Stromal cell of bone marrow (primary cell): Measurements from ENCODE around the gene LCP2.
A peak's percentile ranks its signal among the peaks of the same experiment; 100 is the strongest.

ENCODE experiments used
- DNase-seq: peaks from one replicate; pipeline ENCODE4 v3.0.0-alpha.2; 2012; ENCODE audit warnings: low read depth

The LCP2 gene

DNA sequence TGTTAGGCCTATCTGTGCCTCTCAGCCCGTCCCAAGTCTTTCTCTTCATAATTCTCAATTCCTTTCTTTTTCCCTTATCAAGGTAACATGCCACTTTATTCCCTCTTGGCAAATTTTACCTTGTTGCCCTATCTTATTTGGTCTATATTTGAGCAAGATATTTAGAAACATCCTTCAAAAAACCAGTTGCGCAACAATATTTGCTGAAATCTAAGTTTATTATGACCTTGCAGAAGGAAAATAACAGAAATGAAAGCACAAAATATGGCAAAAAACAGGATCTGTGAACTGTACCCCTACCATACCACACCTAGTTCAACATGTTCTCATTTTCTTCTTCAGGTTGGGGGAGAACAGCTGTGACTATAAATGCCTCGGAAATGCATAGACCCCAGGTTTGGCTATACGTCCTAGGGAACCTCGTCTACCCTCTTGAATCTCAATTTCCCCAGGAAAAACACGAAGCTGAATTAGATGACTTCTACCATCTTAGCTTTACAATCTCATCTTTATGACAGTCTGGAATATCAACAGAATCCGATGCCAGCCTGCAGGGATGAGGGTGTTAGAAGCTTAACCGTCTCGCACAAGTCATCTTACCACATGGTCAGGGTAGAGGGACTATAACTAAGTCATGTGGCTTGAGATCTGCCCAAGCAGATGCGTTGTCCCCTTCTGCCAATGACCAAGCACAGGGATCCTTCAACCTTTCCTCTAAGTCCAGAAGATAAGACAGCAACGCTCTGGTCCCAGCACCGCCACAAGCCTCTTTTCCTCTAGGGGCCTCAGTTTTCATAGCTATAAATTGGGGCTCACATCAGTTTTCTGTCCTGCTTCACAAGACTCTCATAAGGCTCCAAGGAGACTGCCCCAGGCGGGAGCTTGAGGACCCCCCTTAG, 1.3 kb downstream of the LCP2 start:
- no peak for DNase-seq

DNA sequence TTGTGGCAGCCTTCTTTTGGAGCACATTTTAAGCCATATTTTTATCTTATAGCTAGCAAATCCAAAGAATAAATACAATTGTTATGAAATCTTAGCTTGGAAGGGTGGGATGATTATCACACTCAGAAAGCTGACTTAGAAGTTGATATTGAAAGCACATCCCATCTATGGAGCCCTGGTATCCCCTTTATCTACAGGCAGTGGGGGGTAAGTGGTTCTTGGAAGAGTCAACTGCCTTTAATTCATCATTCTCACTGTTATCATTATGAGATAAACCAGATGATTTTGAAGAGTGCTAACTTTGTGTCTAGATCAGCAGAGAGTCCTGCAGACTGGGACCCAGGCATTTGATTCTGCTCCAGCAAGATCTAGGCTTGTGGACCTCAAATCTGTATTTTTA, 3.0 kb downstream of the LCP2 start:
- DNase-seq = no peak

DNA sequence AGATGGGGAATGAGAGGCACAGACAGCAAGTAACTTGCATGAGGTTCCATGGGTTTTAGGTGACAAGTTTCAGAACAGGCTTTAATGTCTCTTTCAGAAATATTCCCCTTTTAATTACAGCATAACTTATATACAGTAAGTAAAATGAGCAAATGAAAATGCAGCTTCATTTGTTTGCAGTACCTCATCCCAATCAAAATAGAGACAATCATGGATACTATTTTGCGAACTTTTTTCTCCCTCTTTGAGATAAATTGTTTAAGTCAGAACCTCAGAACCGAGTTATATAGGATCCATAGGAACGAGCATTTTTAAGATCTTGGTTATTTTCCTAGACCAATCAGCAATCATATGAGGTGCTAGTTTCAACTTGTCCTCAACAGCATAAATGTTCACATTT, 3.5 kb downstream of the LCP2 start:
- no peak for DNase-seq

DNA sequence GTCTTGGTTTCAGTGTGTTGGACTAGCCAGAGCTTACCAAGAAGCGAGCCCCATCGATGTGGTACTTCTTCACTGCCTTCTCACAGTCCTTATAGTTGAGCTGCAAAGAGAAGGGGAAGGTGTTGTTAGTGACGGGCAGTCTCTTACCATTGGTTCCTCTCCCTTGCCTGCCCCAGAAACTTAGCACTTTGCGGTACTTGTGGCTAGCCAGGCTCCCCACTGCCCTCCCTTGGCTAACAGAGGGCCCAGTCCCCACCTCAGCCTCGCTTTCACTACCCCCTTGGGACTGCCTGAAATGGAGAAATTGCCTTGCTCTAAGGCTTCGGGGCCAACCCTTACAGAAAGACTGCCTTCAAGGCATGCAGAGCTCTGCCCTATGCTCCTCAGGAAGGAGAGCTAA, 4.3 kb downstream of the LCP2 start:
- DNase-seq = no peak

DNA sequence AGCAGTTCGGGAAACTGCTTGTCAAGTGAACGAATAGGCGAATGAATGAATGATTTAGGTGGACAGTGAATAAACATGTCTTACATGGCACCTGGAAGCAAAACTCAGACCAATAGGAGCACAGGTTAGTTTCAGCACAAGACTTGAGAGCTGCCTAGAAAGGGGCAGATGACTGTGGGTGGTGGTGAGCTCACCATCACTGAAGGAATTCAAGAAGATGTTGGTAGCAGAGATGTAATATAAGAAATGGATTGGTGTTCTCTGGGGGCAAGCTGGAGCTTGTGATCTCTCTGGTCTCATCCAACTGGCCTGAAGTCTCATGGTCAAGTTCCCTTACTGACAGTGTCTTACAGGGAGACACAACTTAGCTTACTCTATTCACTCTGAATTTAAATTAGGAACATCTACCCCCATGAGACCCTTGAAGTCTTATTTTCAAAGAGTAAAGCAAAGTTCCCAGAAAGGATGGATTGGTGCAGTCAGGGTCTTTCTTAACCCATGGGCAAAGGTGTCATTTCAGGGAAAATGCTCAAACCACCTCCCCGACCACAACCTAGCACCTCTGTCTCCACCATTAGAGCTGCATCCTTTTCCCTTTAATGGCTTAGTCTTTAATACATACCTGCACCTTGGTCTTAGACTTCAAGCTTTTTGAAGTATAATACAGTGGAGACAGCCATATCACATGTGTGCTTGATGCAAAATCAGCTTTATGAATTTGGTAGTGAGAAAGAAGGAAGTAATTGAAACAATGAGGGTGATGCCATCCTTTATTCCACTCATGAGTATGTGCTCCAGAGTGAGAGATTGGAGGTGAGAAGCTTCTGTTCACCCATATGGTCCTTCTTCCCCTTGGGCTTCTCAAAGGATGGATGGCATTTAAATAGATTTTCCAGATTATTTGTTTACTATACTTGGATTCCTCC, 5.1 kb downstream of the LCP2 start:
- DNase-seq = no peak

DNA sequence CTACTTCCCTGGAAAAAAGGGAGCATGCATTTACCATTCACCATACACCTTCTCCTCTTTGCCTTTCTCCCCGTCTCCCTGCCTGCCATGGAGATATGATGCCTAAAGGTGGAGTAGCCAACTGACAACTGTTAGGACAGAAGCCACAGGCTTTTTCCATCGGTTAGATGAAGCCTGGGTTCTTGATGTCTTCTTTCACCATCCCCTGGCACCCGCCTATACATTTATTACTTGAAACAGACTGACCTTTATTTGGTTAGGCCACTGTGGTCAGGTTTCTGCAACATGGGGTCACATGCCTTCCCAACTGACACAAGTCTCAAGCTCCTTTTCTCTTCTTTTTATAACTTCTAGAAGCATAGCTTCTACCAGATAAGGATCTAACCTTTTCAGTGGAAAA, 7.1 kb downstream of the LCP2 start:
- DNase-seq = no peak

DNA sequence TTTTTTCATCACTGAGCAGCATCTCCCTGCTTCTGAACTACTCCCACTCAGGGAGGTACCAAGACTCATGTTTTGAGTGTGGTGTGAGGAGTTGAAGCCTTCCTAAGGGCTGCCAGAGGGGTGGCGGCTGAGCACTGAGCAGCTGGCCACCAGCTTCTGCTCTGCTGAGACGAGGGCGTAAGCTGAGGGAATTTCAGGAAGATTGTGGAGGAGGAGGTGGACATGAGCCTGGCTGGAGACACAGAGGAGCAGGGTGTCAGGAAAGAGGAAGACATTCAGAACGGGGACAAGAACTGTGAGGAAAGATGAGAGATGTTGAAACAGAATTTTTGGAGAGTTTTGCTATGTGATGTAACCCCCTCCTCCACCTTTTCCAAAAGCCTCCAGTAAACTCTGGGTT, 7.8 kb downstream of the LCP2 start:
- DNase-seq = no peak

DNA sequence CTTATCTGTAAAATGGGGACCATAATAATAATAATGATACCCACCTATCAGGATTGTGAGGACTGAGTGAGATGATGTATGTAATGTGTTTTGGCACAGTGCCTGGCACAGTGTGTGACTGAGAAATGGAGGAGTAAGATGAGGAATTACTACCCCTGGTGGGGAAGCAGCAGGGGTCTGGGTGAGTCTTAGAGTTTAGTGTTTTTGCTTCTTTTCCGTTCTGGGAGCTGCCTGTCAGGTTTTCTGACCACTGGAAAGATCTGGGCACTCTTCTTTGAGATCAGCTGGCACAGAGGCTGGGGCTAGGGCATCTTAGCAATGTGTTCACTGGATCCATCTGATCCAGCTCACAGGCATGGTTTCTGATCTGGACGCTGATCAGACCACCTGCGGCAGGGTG, 8.5 kb downstream of the LCP2 start:
- DNase-seq = no peak

DNA sequence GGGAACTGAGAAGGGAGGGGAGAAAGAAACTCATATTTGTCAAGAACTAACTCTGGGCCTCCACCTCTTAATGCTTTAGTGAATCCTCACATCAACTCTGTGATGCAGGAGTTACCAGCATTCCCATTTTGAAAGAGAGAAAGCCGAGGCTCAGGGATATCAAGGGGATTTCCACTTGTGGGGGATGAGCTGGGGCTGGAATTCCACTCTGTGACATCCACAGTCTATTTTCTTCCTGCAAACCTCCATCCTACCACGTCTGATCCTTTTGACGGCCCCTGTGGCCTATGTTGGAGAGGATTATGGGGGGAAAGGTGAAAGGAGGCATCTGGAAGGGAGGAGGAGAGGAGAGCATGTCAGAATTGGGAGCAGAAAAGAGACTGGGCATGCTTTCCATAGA, 9.0 kb downstream of the LCP2 start:
- no peak for DNase-seq

DNA sequence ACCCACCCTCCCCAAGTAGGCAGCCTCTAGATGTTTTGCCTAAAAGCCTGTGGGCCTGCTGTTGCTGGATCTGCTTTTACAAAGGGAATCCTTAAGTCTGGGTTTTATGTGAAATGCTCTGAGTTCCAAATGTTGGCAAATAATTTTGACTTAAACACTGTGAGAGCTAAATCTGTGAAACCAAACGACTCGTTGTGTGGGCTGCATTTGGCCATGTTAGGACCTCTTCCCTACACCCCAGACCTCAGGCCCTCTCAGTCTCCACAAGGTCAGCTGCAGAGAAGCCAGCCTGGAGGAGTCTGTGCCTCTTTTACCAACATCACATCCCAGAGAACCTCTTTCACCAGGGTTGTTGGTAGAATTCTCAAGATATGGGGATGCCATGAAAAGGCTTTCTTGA, 9.4 kb downstream of the LCP2 start:
- DNase-seq = no peak

DNA sequence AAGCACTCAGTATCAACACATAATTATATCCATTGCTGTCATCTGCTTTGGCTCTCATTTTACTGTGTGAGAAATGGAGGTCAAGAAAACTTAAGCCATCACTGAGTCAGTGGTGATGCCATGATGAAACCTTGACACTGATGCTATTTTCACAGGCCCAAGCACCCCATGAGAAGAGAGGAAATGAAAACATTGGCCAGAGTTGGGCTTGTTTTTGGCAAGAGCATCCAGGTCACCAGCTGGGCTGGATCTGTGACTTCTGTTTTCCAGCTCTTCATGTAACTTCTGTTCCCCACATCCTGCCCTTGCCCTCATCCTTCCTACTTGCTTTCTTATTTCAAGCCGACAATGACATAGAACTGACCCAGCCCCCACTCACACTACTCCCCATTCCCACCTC, 10.0 kb downstream of the LCP2 start:
- peak; percentile 41 for DNase-seq

DNA sequence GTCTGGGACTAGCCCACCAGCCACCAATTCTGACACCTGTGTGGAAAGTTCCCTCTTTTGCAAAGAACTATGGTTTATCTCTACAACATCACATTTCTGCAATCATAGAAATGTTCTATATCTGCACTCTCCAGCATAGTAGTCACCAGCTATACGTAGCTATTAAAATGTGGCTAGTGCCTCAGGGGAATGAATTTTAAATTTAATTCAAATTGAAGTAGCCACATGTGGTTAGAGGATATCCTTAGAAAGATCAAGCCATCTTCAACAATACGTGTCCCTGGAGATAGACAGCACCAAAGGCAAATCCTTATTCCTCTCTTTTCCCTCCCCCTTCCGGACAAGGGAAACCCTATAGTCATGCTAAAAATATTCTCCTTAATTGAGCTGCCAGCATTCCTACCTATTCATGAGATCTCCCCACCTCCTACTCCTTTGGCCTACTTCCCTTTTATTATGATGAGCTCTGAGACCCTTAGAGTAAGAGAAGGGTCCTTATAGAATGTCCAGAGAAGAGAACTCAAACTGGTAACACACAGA, 11.1 kb downstream of the LCP2 start:
- no peak for DNase-seq

DNA sequence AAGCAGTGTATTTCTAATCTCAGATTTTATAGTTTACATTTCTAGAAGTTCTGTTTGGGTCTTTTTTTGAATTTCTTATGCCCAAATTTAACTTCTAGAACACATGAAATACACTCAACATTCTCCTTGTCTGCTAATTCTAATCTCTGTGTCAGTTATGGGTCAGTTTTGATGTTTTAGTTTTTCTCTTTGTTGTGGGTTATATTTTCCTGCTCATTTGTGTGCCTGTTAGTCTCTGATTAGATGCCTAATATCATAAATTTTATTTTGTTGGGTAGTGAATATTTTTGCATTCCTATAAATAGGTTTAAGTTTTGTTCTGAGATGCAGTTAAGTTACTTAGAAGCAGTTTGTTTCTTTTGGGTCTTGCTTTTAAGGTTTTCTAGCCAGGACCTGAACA, 12.4 kb downstream of the LCP2 start:
- DNase-seq = no peak

DNA sequence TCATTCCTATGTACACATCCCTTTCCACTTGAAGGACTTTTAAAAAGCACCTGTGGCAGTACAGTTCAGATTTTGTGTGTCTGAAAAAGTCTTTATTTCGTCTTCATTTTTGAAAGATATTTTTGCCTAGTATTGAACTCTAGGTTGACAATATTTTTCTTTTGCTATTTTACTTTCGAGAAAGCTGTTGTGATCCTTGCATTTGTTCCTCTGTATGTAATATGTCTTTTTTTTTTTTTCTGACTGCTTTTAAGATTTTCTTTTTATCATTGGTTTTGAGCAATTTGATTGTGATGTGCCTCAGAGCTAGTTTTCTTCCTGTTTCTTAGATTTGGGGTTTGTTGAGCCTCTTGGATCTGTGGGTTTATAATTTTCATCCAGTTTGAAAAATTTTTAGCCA, 13.3 kb downstream of the LCP2 start:
- DNase-seq = no peak

DNA sequence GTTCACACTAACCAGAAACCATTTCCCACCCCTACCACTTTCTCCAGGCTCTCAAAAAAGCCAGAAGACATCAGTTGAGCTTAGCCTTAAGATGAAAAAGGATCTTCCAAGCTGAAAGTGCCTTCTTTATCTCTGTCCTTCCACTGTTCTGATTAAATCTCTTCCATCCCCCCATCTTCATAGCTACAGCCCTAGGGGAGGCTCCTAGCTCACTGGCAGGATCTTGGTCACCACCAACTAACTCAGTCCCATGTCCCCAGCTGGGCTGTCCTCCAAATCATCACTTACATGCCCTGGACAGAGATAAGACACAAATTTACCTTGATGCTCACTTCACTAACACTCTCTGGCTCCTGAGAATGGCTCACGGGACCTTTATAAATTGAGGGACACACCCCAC, 14.3 kb downstream of the LCP2 start:
- DNase-seq = no peak

DNA sequence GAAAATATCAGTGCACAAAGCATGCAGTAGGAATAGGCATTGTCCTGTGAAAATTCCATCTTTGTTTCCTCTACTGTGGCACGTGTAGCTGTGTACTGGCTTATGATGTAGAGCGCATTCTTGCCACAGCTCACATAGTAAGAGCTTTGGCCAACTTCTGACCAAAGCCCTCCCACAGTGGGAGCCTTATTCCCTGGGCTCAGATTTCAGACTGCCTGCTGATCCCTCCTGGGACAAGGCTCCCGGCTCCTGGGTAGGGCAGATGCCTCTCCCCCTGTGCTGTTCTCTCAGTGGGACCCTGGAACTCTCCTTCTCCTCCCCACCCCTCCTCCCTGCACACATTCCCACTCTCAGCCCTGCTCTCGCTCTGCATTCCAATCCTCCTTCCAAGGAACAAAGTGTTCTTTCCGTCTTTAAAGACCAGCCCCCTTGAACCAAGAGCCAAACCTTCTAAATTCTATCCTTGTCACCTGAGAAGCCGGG, 17.5 kb downstream of the LCP2 start:
- DNase-seq = no peak

DNA sequence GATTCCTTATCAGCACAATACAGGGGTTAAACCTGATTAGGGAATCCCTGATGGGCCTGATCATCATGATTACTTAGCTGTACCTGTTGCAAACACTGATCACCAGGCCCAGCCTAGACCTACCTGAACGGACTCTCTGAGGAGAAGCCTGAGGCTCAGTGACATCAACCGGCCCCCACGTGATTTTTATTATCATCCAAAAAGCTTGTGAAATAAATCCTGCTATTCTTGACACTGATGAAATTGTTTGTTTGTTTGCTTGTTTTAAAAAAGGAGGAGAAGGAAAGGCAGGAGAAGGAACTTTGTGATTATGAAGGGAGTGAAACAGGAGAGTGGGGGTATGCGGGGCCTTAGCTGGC, 18.1 kb downstream of the LCP2 start:
- DNase-seq = no peak

DNA sequence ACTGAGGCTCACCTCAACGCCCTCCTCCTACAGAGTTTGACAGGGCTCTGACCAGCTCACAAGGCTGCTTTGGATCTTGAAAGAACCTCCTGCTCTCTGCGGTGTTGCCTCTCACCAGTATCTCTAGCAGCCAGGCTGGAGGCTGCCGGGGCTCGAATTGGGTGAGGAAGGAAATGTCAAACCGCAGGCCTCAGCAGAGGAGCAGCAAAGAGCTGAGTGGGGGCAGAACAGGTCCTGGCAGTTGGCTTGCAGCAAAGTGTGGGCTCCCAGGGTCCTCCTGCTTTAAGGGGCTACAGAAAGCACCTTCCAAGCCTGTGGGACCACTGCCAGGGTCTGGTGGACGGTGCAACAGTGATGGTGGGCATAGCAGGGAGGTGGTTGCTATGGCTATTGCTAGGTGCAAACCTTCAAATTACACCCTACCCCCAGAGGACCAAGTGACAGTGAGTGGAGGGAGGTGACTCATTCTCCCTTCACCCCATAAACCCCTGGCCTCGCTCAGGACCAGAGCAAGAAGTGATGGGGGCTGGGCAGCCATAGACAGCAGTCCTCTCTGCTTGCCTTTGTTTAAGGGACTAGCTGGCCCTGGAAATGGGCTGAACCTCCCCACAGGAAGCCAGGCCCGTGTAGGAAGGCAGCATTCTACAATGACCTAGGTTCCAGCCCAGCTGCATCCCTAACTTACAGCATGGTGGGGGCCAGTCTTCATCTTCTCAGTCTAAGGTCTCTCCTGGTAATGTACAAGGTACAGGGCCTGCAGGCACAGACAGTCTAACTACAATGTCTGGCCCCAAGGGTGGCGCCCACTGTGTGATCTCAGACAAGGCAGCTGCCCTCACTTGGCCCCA, 18.7 kb downstream of the LCP2 start:
- no peak for DNase-seq

DNA sequence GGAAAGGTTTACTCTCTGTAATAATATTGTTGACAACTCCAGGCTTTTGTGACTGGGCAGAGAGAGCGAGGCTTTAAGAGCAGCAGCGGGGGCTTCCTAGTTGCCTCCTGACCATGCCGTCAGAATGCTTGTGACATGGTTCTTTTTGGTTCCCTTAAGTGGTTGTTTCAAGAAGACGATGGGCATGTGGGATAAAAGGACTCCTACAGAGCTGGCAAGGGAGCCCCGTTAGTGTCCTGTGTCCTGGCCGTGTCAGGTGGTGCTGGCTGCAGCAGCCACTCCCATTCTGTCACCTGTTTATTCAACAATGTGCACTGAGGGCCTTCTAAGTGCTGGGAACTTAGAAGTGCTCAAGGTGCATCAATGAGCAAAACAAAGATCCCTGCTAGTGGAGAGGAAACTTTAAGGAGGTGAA, 19.7 kb downstream of the LCP2 start:
- no peak for DNase-seq

DNA sequence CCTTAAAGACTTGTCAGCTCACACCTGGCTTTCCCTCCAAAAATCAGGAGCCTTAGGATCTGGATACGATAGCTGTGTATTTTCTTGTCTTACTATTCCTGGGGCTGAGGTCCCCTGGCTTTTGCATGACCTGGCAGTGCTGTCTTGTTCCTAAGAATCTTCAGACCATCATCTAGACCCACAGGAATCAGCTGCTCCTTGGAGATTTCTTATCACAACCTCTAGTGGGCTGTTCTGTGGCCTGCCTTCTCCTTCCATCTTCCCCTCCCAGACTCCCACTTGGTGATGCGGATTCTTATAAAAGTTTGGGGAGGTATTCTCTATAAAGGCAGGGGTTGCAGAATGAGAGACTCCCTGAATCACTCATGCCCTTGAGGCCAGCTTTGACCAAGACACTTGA, 21.4 kb downstream of the LCP2 start:
- DNase-seq = no peak

DNA sequence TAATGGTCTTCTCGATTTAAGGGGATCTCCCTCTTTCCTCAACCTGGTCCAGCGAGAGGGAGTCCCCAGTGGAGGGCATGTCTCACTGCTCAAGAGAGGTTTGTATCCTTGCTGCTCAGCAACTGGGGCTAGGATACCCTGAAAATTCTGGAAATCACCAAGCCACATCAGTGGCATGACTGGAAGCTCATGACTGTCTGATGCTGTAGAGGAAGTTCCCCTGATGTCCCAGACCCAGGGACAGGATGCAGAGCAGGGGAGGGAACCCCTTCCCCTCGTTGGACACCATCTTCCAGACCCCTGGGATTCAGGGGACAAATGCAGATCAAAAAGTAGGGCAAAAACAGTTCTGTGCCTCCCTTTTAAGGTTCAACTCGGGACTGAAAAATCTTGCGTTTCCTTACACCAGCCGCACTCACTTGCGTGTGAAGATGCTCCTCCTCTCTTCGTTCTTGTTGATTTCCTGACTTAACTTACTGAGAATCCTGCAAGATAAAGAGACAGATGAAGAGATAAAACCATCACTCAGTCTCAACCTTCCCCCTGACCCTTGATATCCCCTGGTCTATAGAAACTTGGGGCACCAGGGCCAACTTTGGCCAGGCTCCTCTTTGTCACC, 22.1 kb downstream of the LCP2 start:
- DNase-seq = no peak
